ENCODE results near the gene CCDC18. TPM values are rescaled to one million over a fixed set of nuclear protein-coding genes. Genes with fewer than 3 reads are reported as not detected.
"Not testable (repeated sequence)": the region's sequence is repeated elsewhere in the genome, so short reads cannot be mapped to it uniquely, and the experiment has no call there.

CCDC18 gene
- total RNA-seq, 1 donor from 2014 or later: 16.9 TPM

GRCh38 chr1:93152835-93153234, 27.7 kb upstream of the CCDC18 start:
- DNase-seq (ENCODE audit: low read depth): no peak
- Histone ChIP-seq H3K27me3 (ENCODE audit: control insufficient read depth, insufficient read depth, low read length) (no peaks in the 10 kb centered on the region), H3K4me3 (ENCODE audit: low read depth, low read length) (no peak overlapping the region), H3K36me3 (ENCODE audit: control insufficient read depth, insufficient read depth, low read length) (no peaks in the 10 kb centered on the region)
- TF ChIP-seq CTCF (IDR thresholded peaks at IDR 0.05; ENCODE audit: insufficient read depth, low read length, poor library complexity, severe bottlenecking): no peak

- no peaks in the 10 kb centered on the region for H3K27me3 ChIP-seq (ENCODE audit: control insufficient read depth, insufficient read depth, low read length)
- no peak overlapping the region for H3K4me3 ChIP-seq (ENCODE audit: low read depth, low read length)
- TF ChIP-seq CTCF (IDR thresholded peaks at IDR 0.05; ENCODE audit: insufficient read depth, low read length, poor library complexity, severe bottlenecking): no peak
- H3K36me3 ChIP-seq (ENCODE audit: control insufficient read depth, insufficient read depth, low read length): no peaks in the 10 kb centered on the region
- DNase-seq (ENCODE audit: low read depth): no peak
Measured at GRCh38 chr1:93154898-93155297, 25.6 kb upstream of the CCDC18 start.

GRCh38 chr1:93155335-93155734, 25.2 kb upstream of the CCDC18 start:
- no peaks in the 10 kb centered on the region for H3K36me3 ChIP-seq (ENCODE audit: control insufficient read depth, insufficient read depth, low read length)
- H3K27me3 ChIP-seq (ENCODE audit: control insufficient read depth, insufficient read depth, low read length): no peaks in the 10 kb centered on the region
- H3K4me3 ChIP-seq (ENCODE audit: low read depth, low read length): no peak overlapping the region
- DNase-seq (ENCODE audit: low read depth): no peak
- TF ChIP-seq CTCF (IDR thresholded peaks at IDR 0.05; ENCODE audit: insufficient read depth, low read length, poor library complexity, severe bottlenecking): no peak

- Histone ChIP-seq H3K4me3 (ENCODE audit: low read depth, low read length) (no peak overlapping the region), H3K36me3 (ENCODE audit: control insufficient read depth, insufficient read depth, low read length) (no peaks in the 10 kb centered on the region), H3K27me3 (ENCODE audit: control insufficient read depth, insufficient read depth, low read length) (no peaks in the 10 kb centered on the region)
- no peak for DNase-seq (ENCODE audit: low read depth)
- TF ChIP-seq CTCF (IDR thresholded peaks at IDR 0.05; ENCODE audit: insufficient read depth, low read length, poor library complexity, severe bottlenecking): no peak
Measured at GRCh38 chr1:93159337-93159736, 21.2 kb upstream of the CCDC18 start.

GRCh38 chr1:93163314-93163713, 17.2 kb upstream of the CCDC18 start:
- H3K36me3 ChIP-seq (ENCODE audit: control insufficient read depth, insufficient read depth, low read length); DNase-seq (ENCODE audit: low read depth); H3K27me3 ChIP-seq (ENCODE audit: control insufficient read depth, insufficient read depth, low read length); H3K4me3 ChIP-seq (ENCODE audit: low read depth, low read length): not testable (repeated sequence)

- no peak for TF ChIP-seq CTCF (IDR thresholded peaks at IDR 0.05; ENCODE audit: insufficient read depth, low read length, poor library complexity, severe bottlenecking)
- DNase-seq (ENCODE audit: low read depth): no peak
- H3K36me3 ChIP-seq (ENCODE audit: control insufficient read depth, insufficient read depth, low read length): no peaks in the 10 kb centered on the region
Measured at GRCh38 chr1:93164816-93165215, 15.7 kb upstream of the CCDC18 start.

GRCh38 chr1:93165895-93166294, 14.6 kb upstream of the CCDC18 start:
- not testable (repeated sequence) for DNase-seq (ENCODE audit: low read depth)

More at GRCh38 chr1:93164816-93165215, 15.7 kb upstream of the CCDC18 start:
- Histone ChIP-seq H3K27me3 (ENCODE audit: control insufficient read depth, insufficient read depth, low read length) (no peaks in the 10 kb centered on the region), H3K4me3 (ENCODE audit: low read depth, low read length) (no peak overlapping the region)

More at GRCh38 chr1:93165895-93166294, 14.6 kb upstream of the CCDC18 start:
- H3K36me3 ChIP-seq (ENCODE audit: control insufficient read depth, insufficient read depth, low read length); H3K27me3 ChIP-seq (ENCODE audit: control insufficient read depth, insufficient read depth, low read length); H3K4me3 ChIP-seq (ENCODE audit: low read depth, low read length): not testable (repeated sequence)
